Activated CD8-positive, alpha-beta T cell treated with anti-CD3 and anti-CD28 coated beads for 36 hours (primary cell): ENCODE measurements around the gene ABCC6. TPM values are rescaled to one million over a fixed set of nuclear protein-coding genes. Genes with fewer than 3 reads are reported as not detected.

Experiments used
- ATAC-seq: fragments of 200-7000 bp; cut with Tn5 transposase; one replicate; pipeline ENCODE4 v1.10.0; 2021; ENCODE audit warnings: mild to moderate bottlenecking, moderate library complexity
- CTCF ChIA-PET: fragments of 350-600 bp; sonication (Branson Sonifier 250); formaldehyde crosslinking; loops from one replicate; lab custom pipeline; 2021; ENCODE audit warnings: antibody characterized with exemption; lab: Charles Lee
- POLR2A ChIA-PET: fragments of 350-600 bp; sonication (Branson Sonifier 250); formaldehyde crosslinking; loops from one replicate; lab custom pipeline; 2021; ENCODE audit warnings: antibody characterized with exemption; lab: Charles Lee
- DNase-seq: peaks from one replicate; pipeline ENCODE4 v3.0.0-alpha.2; 2020
- H3K27ac Mint-ChIP-seq: one replicate; pipeline ENCODE4 v1.8.0; 2021; ENCODE audit warnings: mild to moderate bottlenecking, mixed read lengths
- H3K27me3 Mint-ChIP-seq: one replicate; pipeline ENCODE4 v1.8.0; 2021; ENCODE audit warnings: mixed read lengths
- H3K36me3 Mint-ChIP-seq: one replicate; pipeline ENCODE4 v1.8.0; 2021; ENCODE audit warnings: low read depth, mixed read lengths
- H3K4me1 Mint-ChIP-seq: one replicate; pipeline ENCODE4 v1.8.0; 2021; ENCODE audit warnings: low read depth, mixed read lengths
- H3K4me3 Mint-ChIP-seq: one replicate; pipeline ENCODE4 v1.8.0; 2021; ENCODE audit warnings: mild to moderate bottlenecking, moderate library complexity, mixed read lengths
- H3K9me3 Mint-ChIP-seq: one replicate; pipeline ENCODE4 v1.8.0; 2021; ENCODE audit warnings: mixed read lengths
- CTCF ChIP-seq: fragments of 200-600 bp; IDR thresholded peaks from one replicate; pipeline ENCODE4 v1.8.0; 2022; ENCODE audit warnings: antibody characterized with exemption, mild to moderate bottlenecking
- intact Hi-C: fragments of 100-400 bp; cut with micrococcal nuclease; formaldehyde crosslinking; loops from one replicate; pipeline ENCODE4 v1.10.0; 2022
- total RNA-seq, 2 experiments: library from RNA; stranded (reverse); gene quantifications; one replicate each; pipeline ENCODE4 v1.2.3, GENCODE V29; 2021

ABCC6 gene
- total RNA-seq, 2 experiments from 2014 or later: not detected

GRCh38 chr16:16141141-16141540 lies 82.2 kb downstream of the ABCC6 start:
- Mint-ChIP-seq H3K9me3 (no peaks in the 10 kb centered on the region), H3K4me1 (no peaks in the 10 kb centered on the region), H3K36me3 (peaks cover 54% of the 10 kb centered on the region), H3K27ac (no peak overlapping the region), H3K27me3 (no peaks in the 10 kb centered on the region), H3K4me3 (no peak overlapping the region)
- ATAC-seq: no peak
- CTCF ChIA-PET: no interaction called here
- no peak for DNase-seq
- TF ChIP-seq CTCF: no peak
- POLR2A ChIA-PET: no interaction called here
- intact Hi-C loops: no loop called here

- POLR2A ChIA-PET: no interaction called here
Measured at GRCh38 chr16:16140537-16140936, 82.8 kb downstream of the ABCC6 start.

DNA sequence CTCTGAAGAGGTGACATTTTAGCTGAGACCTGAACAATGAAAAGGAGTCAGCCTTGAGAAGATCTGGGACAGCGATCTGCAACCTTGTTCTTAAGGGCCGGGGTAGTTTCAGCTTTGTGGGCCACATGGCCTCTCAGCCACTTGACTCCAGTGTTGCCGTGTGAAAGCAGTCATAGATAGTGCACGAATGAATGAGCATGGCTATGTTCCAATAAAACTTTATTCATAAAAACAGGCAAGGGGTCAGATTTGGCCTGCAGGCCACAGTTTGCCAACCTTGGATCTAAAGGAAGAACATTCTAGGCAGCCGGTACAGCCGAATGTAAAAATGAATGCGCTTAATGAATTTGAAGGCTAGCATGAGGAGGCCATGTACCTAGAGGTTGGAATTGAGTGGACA lies 83.5 kb downstream of the ABCC6 start:
- POLR2A ChIA-PET: no interaction called here
- ATAC-seq (no peak), DNase-seq (no peak)
- Mint-ChIP-seq H3K27ac (no peak overlapping the region), H3K9me3 (no peaks in the 10 kb centered on the region), H3K27me3 (no peaks in the 10 kb centered on the region), H3K4me1 (no peaks in the 10 kb centered on the region), H3K4me3 (no peak overlapping the region), H3K36me3 (peaks cover 53% of the 10 kb centered on the region)
- intact Hi-C loops: no loop called here
- TF ChIP-seq CTCF: no peak
- CTCF ChIA-PET: interaction anchor here (0.8 to 1.5 kb wide), 2 partner anchors 13 to 362 kb away, joined by 3 read pairs; no protein-coding TSS in a partner anchor

More at GRCh38 chr16:16140537-16140936, 82.8 kb downstream of the ABCC6 start:
- TF ChIP-seq CTCF: no peak
- Mint-ChIP-seq H3K27ac (no peak overlapping the region), H3K27me3 (no peaks in the 10 kb centered on the region), H3K36me3 (peaks cover 54% of the 10 kb centered on the region), H3K4me1 (no peaks in the 10 kb centered on the region), H3K4me3 (no peak overlapping the region), H3K9me3 (no peaks in the 10 kb centered on the region)
- no peak for DNase-seq
- CTCF ChIA-PET: interaction anchor here (0.8 to 1.5 kb wide), 2 partner anchors 13 to 363 kb away, joined by 3 read pairs; no protein-coding TSS in a partner anchor
- no peak for ATAC-seq
- intact Hi-C loops: no loop called here

GRCh38 chr16:16139061-16139460 lies 84.2 kb downstream of the ABCC6 start:
- CTCF ChIA-PET: interaction anchor here (1.5 kb wide), 1 partner anchor 361 kb away, joined by 3 read pairs; no protein-coding TSS in a partner anchor
- Mint-ChIP-seq H3K9me3 (no peaks in the 10 kb centered on the region), H3K27me3 (no peaks in the 10 kb centered on the region), H3K27ac (no peak overlapping the region), H3K36me3 (peaks cover 51% of the 10 kb centered on the region), H3K4me1 (no peaks in the 10 kb centered on the region), H3K4me3 (no peak overlapping the region)
- POLR2A ChIA-PET: no interaction called here
- no peak for ATAC-seq
- no peak for DNase-seq
- intact Hi-C loops: no loop called here
- no peak for TF ChIP-seq CTCF

GRCh38 chr16:16138034-16138635 lies 85.2 kb downstream of the ABCC6 start:
- no peak for TF ChIP-seq CTCF
- CTCF ChIA-PET: no interaction called here
- POLR2A ChIA-PET: no interaction called here

More at GRCh38 chr16:16138034-16138635, 85.2 kb downstream of the ABCC6 start:
- Mint-ChIP-seq H3K36me3 (peaks cover 54% of the 10 kb centered on the region), H3K4me3 (no peak overlapping the region), H3K27ac (no peak overlapping the region), H3K9me3 (no peaks in the 10 kb centered on the region), H3K27me3 (no peaks in the 10 kb centered on the region), H3K4me1 (no peaks in the 10 kb centered on the region)
- DNase-seq (no peak), ATAC-seq (no peak)
- intact Hi-C loops: no loop called here
